Rectal smooth muscle tissue (tissue), 1 donor: Measurements from ENCODE around the gene BNIP5.

ENCODE experiments used
- H3K27ac ChIP-seq: one replicate; pipeline ENCODE4 v1.7.0; 2013; ENCODE audit warnings: low read depth, low read length, inconsistent platforms
- H3K27me3 ChIP-seq: one replicate; pipeline ENCODE4 v1.7.0; 2013; ENCODE audit warnings: low read length; ENCODE audit not compliant: control insufficient read depth, insufficient read depth
- H3K36me3 ChIP-seq: one replicate; pipeline ENCODE4 v1.7.0; 2013; ENCODE audit warnings: low read length; ENCODE audit not compliant: control insufficient read depth, insufficient read depth
- H3K4me1 ChIP-seq: one replicate; pipeline ENCODE4 v1.7.0; 2013; ENCODE audit warnings: low read length; ENCODE audit not compliant: control insufficient read depth, insufficient read depth
- H3K4me3 ChIP-seq: one replicate; pipeline ENCODE4 v1.7.0; 2013; ENCODE audit warnings: low read length
- H3K9ac ChIP-seq: one replicate; pipeline ENCODE4 v1.7.0; 2013; ENCODE audit warnings: low read length

The BNIP5 gene

DNA sequence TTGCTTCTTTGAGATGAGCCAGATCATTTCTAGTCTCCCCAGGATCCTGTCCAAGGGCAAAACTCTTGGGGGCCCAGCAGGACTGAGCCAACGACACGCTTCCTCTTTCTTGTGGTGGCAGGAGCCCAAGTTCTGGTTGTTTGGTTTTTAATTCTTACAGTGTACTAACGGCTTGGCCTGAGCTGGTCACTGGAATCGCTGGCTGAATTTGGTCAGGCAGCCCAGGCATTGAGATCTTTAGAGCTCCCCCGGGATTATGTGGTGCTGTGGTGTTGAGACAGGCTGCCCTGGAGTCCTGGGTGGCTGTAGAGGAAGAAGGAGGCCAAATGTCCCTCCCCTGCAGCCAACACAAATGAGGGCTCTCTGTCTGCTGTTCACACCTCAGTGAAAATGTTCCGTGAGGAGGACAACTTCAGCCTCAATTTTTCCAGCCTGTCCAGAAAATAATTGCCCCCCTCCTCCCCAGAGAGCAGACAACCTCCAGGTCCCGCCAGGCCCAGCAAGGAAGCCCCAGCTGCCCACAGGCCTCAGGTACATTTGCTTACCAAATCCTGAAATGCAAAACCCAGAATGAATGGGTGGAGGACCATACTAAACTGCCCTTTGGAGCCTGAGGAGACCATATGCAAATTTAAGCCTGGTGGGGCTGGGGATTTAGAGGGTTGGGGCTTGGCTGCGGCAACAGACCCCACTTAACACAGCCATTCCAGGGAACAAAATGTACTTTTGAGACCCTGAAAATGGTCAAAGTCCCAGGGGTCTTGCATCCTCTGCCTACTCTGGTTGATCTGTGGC lies 23.6 kb downstream of the BNIP5 start:
- no peaks in the 10 kb centered on the region for H3K27me3 ChIP-seq
- H3K36me3 ChIP-seq = no peaks in the 10 kb centered on the region
- no peak overlapping the region for H3K4me3 ChIP-seq
- H3K4me1 ChIP-seq = no peaks in the 10 kb centered on the region
- no peak overlapping the region for H3K9ac ChIP-seq
- no peak overlapping the region for H3K27ac ChIP-seq

DNA sequence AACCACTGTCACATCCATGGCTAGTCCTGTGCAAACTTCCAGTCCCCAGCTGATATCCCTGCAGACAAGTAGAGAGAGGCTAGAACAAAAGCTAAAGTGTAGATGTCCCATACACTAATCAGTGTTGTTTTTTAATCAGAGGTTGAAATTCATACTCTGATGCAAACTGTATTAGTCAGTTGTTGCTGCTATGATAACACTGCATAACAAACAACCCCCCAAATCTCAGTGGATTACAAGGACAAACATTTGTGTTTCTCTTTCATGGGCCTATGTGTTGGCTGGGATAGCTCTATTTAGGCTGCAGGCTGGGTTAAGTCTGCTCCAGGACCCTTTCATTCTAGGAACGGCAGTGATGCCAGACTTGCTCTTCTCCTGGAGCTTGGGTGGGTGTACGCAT lies 26.8 kb downstream of the BNIP5 start:
- Histone ChIP-seq H3K36me3 (no peaks in the 10 kb centered on the region), H3K27ac (no peak overlapping the region), H3K27me3 (no peaks in the 10 kb centered on the region), H3K9ac (no peak overlapping the region), H3K4me3 (no peak overlapping the region), H3K4me1 (no peaks in the 10 kb centered on the region)

DNA sequence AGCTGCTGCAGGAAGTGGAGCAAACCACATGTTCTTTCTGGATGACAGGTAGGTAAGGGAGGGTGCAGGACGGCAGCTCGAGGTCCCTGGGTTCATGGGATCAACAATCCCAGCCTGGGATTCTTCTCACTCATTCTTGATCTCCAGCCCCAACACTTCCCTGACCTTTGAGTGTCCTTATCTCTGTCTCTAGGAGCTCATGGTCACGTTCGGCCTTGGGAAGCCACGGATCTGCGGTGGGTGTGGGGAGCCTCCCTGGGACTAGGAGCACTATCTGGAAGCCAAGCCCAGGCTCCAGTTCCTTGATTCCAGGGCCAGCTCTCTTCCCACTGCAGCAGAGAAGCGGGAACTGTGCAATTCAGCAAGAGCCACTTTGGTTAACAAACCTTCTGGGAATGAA lies 27.5 kb downstream of the BNIP5 start:
- H3K27me3 ChIP-seq = no peaks in the 10 kb centered on the region
- H3K4me3 ChIP-seq = no peak overlapping the region
- H3K27ac ChIP-seq = no peak overlapping the region
- H3K36me3 ChIP-seq = no peaks in the 10 kb centered on the region
- no peak overlapping the region for H3K9ac ChIP-seq
- no peaks in the 10 kb centered on the region for H3K4me1 ChIP-seq

DNA sequence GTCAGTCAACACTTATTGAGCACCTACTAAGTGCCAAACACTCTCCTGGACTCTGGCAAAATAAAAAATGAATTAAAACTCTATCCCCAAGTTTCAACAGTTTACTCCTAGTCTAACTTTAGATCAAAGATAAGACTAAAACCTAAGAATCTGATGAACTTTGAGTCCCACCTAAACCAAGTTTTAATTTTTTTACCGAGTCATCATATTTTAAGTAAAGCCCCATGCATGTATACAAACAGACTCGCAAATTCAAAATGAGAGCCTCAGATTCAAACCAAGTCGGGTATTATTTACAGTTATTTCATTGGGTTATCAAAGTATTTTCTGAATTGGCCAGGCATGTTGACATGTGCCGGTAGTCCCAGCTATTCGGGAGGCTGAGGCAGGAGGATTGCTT lies 28.2 kb downstream of the BNIP5 start:
- H3K27me3 ChIP-seq = no peaks in the 10 kb centered on the region
- H3K4me1 ChIP-seq = no peaks in the 10 kb centered on the region
- H3K9ac ChIP-seq = no peak overlapping the region
- H3K4me3 ChIP-seq = no peak overlapping the region
- H3K27ac ChIP-seq = no peak overlapping the region
- no peaks in the 10 kb centered on the region for H3K36me3 ChIP-seq

DNA sequence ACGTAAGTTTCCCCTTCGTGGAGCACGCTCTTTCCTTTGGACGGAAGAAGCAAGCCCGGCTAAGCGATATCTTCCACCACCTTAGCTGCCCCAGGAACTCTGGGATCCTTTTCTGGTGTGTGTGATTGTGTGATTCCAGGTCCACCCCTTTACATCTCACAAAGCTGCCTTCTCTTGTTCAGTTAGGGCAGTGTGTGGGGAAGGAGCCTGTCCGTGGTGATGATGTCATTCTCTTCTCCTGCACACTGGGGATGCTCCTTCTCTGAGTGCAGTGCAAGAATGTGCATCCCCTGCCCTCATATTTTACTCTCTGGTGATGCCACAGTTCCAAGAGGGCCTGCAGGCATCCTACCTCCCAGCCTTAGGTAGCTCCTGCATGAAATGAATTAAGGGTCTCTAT lies 30.3 kb downstream of the BNIP5 start:
- no peaks in the 10 kb centered on the region for H3K36me3 ChIP-seq

DNA sequence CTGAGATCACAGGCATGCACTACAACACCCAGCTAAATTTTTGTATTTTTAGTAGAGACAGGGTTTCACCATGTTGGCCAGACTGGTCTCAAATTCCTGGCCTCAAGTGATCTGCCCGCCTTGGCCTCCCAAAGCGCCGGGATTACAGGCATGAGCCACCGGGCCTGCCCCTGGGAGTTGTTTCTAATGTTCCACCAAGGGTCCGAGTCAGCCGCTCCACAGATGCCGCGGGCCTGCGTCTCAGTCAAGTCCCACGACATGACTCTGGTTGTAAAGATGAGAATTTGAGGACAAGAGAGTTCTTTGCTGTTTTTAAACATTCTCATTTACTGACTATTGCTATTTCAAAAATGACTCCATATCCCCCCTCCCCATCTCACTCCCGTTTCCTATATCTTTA lies 30.8 kb downstream of the BNIP5 start:
- no peaks in the 10 kb centered on the region for H3K27me3 ChIP-seq
- no peaks in the 10 kb centered on the region for H3K4me1 ChIP-seq
- no peak overlapping the region for H3K9ac ChIP-seq
- no peak overlapping the region for H3K27ac ChIP-seq
- no peak overlapping the region for H3K4me3 ChIP-seq
- H3K36me3 ChIP-seq = no peaks in the 10 kb centered on the region

More for the DNA sequence above, 30.3 kb downstream of the BNIP5 start:
- Histone ChIP-seq H3K9ac (no peak overlapping the region), H3K27me3 (no peaks in the 10 kb centered on the region), H3K27ac (no peak overlapping the region), H3K4me1 (no peaks in the 10 kb centered on the region), H3K4me3 (no peak overlapping the region)

DNA sequence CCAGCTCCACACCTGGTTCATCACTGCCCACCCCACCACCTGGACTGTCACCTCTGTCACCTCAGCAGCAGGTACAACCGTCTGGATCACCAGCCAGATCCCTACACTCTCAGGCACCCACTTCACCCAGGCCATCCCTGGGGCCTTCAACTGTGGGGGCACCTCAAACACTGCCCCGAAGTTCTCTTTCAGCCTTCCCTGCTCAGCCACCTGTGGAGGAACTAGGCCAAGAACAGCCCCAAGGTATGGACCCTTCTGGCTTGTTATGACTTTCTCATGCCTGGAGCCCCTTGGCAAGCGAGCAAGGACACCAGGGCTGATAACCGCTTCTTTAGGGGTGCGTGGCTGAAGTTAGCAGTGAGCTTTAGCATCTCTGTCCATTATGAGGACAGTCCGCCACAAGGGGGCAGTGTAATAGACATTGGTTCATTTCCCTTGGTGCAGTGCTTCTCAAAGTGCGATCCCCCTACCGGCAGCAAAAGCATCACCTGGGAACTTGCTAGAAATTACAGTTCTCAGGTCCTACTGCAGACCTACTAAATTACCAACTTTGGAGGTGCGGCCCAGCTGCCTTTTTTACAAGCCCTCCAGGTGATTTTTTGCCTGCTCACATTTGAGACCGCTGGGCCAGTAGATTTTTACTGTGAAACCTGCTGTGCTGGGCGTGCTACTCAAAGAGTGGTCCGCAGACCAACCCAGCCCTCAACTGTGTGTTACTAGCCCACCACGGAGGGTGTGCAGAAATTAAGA lies 34.3 kb downstream of the BNIP5 start:
- no peak overlapping the region for H3K9ac ChIP-seq
- no peak overlapping the region for H3K4me3 ChIP-seq
- H3K36me3 ChIP-seq = no peaks in the 10 kb centered on the region
- no peaks in the 10 kb centered on the region for H3K4me1 ChIP-seq
- H3K27me3 ChIP-seq = no peaks in the 10 kb centered on the region
- H3K27ac ChIP-seq = no peak overlapping the region

DNA sequence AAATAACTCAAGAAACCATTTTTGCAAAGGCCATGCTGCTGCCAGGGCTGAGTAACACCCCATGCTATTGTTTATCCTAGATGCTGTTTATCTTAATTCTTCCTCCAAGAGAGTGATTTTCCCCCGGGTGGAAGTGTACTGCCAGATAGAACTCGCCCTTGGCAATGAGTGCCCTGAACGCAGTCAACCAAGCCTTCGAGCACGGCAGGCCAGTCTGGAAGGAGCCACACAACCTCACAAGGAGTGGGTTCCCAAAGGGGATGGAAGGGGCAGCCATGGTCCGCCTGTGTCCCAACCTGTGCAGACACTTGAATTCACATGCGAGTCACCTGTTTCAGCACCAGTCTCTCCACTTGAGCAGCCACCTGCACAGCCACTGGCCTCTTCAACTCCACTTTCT lies 34.9 kb downstream of the BNIP5 start:
- H3K4me1 ChIP-seq = no peaks in the 10 kb centered on the region
- no peaks in the 10 kb centered on the region for H3K36me3 ChIP-seq
- no peaks in the 10 kb centered on the region for H3K27me3 ChIP-seq
- H3K4me3 ChIP-seq = no peak overlapping the region
- H3K27ac ChIP-seq = no peak overlapping the region
- H3K9ac ChIP-seq = no peak overlapping the region

DNA sequence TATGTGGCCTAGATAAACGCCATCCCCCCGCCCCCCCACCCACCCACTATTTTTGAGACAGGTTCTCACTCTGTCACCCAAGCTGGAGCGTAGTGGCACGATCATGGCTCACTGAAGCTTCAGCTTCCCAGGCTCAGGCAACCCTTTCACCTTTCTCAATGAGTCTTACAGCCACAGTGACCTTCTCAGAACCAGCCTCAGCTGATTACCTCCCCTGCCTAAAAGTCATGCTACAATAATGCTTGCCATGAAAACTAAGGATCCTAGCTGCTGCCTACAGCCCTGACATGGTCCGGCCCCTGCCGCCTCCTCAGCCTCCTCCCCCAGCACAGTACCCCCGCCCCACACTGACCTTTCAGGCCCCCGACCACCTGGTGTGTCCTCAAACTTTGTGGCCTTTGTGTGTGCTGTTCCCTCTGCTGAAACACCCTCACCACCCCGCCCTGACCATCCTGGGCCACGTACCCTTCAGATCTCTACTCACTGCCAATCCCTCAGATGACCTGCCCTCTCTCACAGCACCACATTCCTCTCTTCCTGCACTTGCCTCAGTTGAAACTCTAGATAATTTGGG lies 35.5 kb downstream of the BNIP5 start:
- H3K4me3 ChIP-seq = no peak overlapping the region
- no peaks in the 10 kb centered on the region for H3K36me3 ChIP-seq
- no peaks in the 10 kb centered on the region for H3K4me1 ChIP-seq
- H3K9ac ChIP-seq = no peak overlapping the region
- H3K27me3 ChIP-seq = no peaks in the 10 kb centered on the region
- H3K27ac ChIP-seq = no peak overlapping the region

DNA sequence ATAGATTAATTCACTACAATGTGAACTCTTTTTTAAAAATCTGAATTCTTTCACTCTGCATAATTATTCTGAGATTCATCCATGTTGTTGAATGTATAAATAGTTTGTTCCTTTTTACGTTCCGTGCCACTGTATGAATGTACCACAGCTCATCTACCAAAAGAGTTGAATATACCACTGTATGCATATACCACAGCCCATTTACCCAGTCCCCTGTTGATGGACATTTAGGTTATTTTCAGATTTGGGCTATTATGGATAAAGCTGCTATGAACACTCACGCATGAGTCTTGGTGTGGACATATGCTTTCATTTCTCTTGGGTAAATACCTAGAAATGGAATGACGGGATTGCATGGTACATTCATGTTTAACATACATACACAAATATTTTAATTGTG lies 38.7 kb downstream of the BNIP5 start:
- H3K27me3 ChIP-seq = no peaks in the 10 kb centered on the region

DNA sequence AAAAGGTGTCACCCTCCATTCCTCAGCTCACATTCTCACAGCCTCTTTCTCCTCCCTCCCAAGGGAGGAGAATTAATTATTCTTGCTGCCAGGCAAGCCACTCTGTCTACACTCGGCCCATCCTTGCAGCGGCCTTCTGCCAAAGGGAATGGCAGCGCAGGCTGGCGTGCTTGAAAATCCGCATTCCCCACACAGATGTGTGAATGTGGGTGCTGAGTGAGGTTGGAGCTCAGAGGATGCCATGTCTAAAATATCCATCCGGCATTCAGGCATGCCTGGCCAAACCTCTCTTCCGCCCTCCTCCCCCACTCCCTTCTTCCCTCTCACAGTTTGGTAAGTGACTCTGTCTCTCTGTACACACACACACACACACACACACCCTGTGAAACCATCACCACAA lies 39.2 kb downstream of the BNIP5 start:
- Histone ChIP-seq H3K36me3 (no peaks in the 10 kb centered on the region), H3K27ac (no peak overlapping the region), H3K4me3 (no peak overlapping the region), H3K27me3 (no peaks in the 10 kb centered on the region), H3K9ac (no peak overlapping the region), H3K4me1 (no peaks in the 10 kb centered on the region)

More for the DNA sequence above, 38.7 kb downstream of the BNIP5 start:
- H3K27ac ChIP-seq = no peak overlapping the region
- H3K9ac ChIP-seq = no peak overlapping the region
- no peak overlapping the region for H3K4me3 ChIP-seq
- no peaks in the 10 kb centered on the region for H3K36me3 ChIP-seq
- H3K4me1 ChIP-seq = no peaks in the 10 kb centered on the region

DNA sequence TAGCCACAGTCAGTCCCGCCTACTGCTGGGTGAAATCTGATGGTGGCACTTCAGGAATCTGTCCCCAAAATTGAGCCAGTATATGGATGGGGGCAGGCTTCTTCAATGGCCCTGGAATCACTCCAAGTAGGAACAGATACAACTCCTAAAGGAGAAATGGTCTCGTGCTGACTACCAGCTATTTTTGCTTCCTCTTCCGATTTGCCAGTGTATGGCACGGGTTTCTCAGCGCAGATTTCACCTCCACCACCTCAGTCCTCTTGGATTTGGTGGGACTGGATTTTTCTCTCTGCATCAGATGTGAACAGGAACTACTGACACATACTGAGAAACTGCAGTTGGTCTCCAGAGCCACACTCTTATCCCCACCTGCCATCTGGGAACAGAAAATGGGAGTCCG lies 39.6 kb downstream of the BNIP5 start:
- Histone ChIP-seq H3K9ac (no peak overlapping the region), H3K4me1 (no peaks in the 10 kb centered on the region), H3K27ac (no peak overlapping the region), H3K36me3 (no peaks in the 10 kb centered on the region), H3K4me3 (no peak overlapping the region), H3K27me3 (peaks cover 1% of the 10 kb centered on the region)
